GM19324 (cell line): ENCODE measurements around the gene RPL39L.

Source experiments
- ATAC-seq: cut with Tn5 transposase; IDR thresholded peaks from one replicate; pipeline ENCODE4 v1.9.1; 2021; ENCODE audit warnings: mild to moderate bottlenecking, moderate library complexity; ENCODE audit not compliant: unreplicated experiment, low FRiP score

The RPL39L gene

GRCh38 chr3:187072102-187072501 is 67.2 kb downstream of the RPL39L start:
- ATAC-seq = no peak
